GM23338 (cell line): Measurements from ENCODE around the gene SRSF2.

Source experiments
- EZH2 ChIP-seq: fragments of 200-600 bp; sonication (generic); IDR thresholded peaks from one replicate; pipeline ENCODE4 v1.8.0; 2017; ENCODE audit warnings: antibody characterized with exemption, mild to moderate bottlenecking, low read depth; ENCODE audit not compliant: unreplicated experiment
- EZH2phosphoT487 ChIP-seq: fragments of 200-600 bp; sonication (generic); IDR thresholded peaks from one replicate; pipeline ENCODE4 v1.8.1; 2018; ENCODE audit warnings: antibody characterized with exemption; ENCODE audit not compliant: unreplicated experiment
- JUNB ChIP-seq: IDR thresholded peaks from one replicate; pipeline ENCODE4 v1.6.1; 2016; ENCODE audit warnings: antibody characterized with exemption; ENCODE audit not compliant: unreplicated experiment
- POLR2AphosphoS5 ChIP-seq: IDR thresholded peaks from 2 replicates; pipeline ENCODE4 v1.6.1; 2016; ENCODE audit warnings: antibody characterized with exemption, low read depth
- STAT1 ChIP-seq: IDR thresholded peaks from one replicate; pipeline ENCODE4 v1.6.1; 2016; ENCODE audit warnings: antibody characterized with exemption; ENCODE audit not compliant: unreplicated experiment
- TF ChIP-seq, protein P1 (sequence below), 2 experiments: fragments of 200-600 bp in 1 of 2; sonication (generic) in 1 of 2; conservative IDR thresholded peaks; 2 replicates each; pipeline versions ENCODE4 v1.5.1 to v1.6.1; 2016 to 2017; ENCODE audit warnings: antibody characterized with exemption in 2 of 2, low read depth in 2 of 2, mild to moderate bottlenecking in 2 of 2, moderate library complexity in 1 of 2
- TF ChIP-seq, protein P2 (sequence below): IDR thresholded peaks from one replicate; pipeline ENCODE4 v1.6.1; 2018; ENCODE audit warnings: antibody characterized with exemption; ENCODE audit not compliant: unreplicated experiment

GRCh38 chr17:76713765-76714164, 23.4 kb downstream of the SRSF2 start:
- TF ChIP-seq STAT1 (no peak), JUNB (no peak), POLR2AphosphoS5 (no peak), EZH2phosphoT487 (no peak), EZH2 (no peak)
- TF ChIP-seq, protein P1, sequence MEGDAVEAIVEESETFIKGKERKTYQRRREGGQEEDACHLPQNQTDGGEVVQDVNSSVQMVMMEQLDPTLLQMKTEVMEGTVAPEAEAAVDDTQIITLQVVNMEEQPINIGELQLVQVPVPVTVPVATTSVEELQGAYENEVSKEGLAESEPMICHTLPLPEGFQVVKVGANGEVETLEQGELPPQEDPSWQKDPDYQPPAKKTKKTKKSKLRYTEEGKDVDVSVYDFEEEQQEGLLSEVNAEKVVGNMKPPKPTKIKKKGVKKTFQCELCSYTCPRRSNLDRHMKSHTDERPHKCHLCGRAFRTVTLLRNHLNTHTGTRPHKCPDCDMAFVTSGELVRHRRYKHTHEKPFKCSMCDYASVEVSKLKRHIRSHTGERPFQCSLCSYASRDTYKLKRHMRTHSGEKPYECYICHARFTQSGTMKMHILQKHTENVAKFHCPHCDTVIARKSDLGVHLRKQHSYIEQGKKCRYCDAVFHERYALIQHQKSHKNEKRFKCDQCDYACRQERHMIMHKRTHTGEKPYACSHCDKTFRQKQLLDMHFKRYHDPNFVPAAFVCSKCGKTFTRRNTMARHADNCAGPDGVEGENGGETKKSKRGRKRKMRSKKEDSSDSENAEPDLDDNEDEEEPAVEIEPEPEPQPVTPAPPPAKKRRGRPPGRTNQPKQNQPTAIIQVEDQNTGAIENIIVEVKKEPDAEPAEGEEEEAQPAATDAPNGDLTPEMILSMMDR (conservative IDR thresholded peaks at IDR 0.05; ENCODE audit: low read depth in 2 of 2) = no peak
- TF ChIP-seq, protein P2, sequence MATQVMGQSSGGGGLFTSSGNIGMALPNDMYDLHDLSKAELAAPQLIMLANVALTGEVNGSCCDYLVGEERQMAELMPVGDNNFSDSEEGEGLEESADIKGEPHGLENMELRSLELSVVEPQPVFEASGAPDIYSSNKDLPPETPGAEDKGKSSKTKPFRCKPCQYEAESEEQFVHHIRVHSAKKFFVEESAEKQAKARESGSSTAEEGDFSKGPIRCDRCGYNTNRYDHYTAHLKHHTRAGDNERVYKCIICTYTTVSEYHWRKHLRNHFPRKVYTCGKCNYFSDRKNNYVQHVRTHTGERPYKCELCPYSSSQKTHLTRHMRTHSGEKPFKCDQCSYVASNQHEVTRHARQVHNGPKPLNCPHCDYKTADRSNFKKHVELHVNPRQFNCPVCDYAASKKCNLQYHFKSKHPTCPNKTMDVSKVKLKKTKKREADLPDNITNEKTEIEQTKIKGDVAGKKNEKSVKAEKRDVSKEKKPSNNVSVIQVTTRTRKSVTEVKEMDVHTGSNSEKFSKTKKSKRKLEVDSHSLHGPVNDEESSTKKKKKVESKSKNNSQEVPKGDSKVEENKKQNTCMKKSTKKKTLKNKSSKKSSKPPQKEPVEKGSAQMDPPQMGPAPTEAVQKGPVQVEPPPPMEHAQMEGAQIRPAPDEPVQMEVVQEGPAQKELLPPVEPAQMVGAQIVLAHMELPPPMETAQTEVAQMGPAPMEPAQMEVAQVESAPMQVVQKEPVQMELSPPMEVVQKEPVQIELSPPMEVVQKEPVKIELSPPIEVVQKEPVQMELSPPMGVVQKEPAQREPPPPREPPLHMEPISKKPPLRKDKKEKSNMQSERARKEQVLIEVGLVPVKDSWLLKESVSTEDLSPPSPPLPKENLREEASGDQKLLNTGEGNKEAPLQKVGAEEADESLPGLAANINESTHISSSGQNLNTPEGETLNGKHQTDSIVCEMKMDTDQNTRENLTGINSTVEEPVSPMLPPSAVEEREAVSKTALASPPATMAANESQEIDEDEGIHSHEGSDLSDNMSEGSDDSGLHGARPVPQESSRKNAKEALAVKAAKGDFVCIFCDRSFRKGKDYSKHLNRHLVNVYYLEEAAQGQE = no peak
